HG03097 (cell line): Measurements from ENCODE around the gene PDLIM4.

Source experiments
- ATAC-seq: cut with Tn5 transposase; IDR thresholded peaks from one replicate; pipeline ENCODE4 v1.9.1; 2021; ENCODE audit not compliant: unreplicated experiment, low FRiP score

The PDLIM4 gene

DNA sequence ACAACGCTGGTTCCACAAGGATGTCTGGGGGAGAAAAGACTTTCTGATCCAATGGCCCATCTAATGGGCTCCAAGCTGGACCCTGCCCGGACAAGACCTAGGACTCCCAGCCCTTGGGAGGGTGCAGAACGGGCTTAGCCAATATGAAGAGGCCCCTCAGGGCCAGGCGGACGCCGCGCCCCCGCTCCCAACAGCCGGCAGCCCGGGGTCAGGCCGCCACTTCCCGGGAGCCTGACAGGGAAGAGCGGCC is 30.3 kb upstream of the PDLIM4 start:
- no peak for ATAC-seq

DNA sequence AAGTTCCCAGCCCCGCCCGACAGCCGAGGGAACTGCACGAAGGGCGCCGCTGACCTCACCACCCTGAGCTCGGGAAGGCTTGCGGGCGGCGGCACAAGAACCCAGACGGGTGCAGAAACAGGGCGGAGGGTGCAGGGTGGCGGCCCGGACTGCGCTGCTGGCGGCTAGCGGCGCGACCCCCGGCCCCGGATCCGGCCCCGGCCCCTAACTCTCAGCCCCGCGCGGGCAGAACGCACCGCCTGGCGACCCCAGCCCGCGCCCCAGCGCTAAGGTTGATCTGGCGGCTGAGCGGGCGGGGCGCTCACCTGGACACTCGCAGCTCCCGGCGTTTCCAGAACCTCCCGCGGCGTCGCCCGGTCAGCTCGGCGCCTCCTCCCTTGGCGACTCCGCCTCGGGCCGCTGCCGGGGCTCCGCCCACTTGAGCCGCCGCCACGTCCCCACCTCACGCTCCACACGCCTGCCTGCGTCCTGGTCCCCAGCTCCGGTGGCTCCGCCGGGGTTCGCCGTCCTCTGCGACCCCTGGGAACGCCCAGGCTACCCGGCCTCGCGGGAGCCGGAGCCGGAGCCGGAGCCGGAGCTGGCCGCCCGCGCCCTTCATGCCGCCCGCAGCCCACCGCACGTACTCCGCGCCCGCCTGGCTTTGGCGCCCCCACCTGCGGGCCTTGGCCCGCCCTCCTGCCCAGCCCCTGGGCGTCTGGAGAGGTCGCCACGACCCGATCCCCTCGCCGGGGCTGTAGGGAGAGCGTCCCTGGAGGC is 29.8 kb upstream of the PDLIM4 start, which contains the start of gene P4HA2:
Gene P4HA2, minus strand, starts transcription at position 369 of the 756 bp plus-strand sequence. CDS start 9,227 bp downstream, outside the sequence.
- ATAC-seq: peak; percentile 62

- no peak for ATAC-seq
These were observed 29.1 kb upstream of the PDLIM4 start for GRCh38 chr5:132228241-132229035.

GRCh38 chr5:132229236-132229635 is 28.3 kb upstream of the PDLIM4 start:
- no peak for ATAC-seq

DNA sequence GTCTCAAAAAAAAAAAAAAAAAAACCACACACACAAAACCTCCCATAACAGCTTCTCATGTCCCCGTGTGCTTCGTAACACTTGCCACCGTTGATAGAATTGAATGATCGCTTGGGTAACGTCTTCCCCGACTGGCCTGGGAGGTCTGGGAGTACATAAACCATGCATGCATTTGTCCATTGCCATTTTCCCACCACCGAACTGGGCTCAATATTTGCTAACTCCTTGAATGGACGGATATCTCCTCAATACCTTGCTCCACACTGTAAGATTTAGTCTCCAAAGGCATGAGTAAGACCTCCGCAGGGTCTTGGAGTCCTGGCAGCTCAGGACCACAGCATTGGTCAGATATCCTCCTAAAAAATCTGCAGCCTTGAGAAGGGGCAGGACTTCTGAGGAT is 26.6 kb upstream of the PDLIM4 start:
- ATAC-seq: no peak

GRCh38 chr5:132232465-132232864 is 25.0 kb upstream of the PDLIM4 start:
- no peak for ATAC-seq

DNA sequence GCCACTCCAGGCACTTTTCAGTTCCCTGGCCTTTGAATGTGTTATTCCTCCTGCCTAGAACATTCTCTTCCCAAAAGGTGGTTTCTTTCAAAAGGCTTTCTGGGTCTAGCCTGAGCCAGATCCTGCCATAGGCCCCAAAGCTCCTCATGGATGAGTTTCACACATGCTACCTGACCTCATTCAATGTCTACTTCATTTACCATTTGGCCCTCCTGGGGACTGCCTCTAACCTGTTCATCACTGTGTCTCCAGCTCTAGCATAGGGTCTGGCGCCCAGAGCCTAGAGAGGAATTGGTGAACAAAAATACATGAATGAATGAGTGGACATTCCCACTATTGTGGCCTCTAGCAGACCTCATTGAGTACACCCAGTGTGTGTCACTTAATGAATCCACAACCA is 24.4 kb upstream of the PDLIM4 start:
- no peak for ATAC-seq

GRCh38 chr5:132233811-132234683 is 23.4 kb upstream of the PDLIM4 start:
- ATAC-seq: no peak

DNA sequence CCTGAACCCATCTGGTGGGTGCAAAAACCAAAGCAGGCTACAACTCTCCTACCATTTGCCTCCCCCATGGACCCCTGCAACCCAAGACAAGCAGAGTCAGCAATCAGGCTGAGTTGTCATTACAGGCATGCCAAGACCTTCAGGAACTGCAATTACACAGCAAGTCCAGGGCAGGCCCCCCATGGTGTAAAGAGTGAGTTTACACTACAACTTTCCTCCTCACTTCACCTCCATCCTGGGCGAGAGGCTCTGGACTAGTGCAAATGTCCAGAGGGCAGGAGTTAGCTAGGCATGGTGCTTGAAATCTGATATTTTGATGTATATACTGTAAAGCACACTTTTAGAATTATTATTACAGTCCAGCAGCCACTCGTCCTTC is 22.8 kb upstream of the PDLIM4 start:
- ATAC-seq: no peak

- no peak for ATAC-seq
These were observed 22.2 kb upstream of the PDLIM4 start for GRCh38 chr5:132235340-132235739.

- no peak for ATAC-seq
These were observed 20.4 kb upstream of the PDLIM4 start for GRCh38 chr5:132237141-132237540.

- ATAC-seq: no peak
These were observed 19.8 kb upstream of the PDLIM4 start for GRCh38 chr5:132237670-132238069.

- ATAC-seq: no peak
These were observed 19.2 kb upstream of the PDLIM4 start for GRCh38 chr5:132238169-132238744.

DNA sequence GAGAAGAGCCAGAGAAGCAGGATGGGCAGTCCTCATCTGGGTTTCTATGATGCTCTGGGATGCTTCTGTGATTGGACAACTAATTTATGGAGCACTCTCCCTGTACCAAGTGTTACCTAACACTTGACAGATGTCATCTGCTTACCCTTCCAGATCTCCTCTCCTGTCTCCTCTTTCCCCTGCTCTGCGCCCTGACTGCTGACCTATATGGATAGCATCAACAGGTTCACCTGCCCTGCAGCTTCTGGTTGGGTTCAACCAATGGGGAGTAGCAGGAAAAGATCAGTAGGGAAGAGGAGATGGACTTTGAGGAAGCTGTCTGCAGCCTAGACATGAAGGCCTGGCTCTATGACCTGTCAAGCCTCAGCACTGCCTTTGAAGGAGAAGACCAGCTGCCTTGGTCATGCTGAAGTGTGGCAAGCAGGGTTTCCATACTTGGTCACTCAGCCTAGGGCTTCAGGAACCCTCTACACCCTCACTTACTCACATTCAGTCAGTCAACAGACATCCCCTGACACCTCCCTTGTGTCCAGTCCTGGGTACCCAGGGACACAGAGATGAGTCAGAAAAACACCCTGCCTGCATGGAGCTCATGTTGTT is 18.5 kb upstream of the PDLIM4 start:
- ATAC-seq: no peak

DNA sequence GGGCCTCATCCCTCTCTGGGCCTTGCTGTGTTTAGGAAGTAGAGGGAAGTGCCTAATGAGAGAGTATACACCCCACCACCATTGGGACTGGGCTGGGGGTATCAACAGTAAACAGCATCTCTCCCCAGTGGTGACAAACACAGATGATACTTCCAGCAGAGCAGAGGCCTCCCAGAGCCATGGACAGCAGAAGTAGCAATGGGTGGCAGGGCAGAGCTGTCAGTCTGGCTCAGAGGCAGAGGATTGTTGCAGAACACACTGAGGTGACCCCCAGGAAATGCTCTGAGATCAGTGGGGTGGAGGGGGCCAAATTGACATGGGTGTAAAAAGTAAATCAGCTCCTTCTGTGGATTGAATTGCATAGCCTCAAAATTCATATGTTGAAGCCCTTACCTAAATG is 17.7 kb upstream of the PDLIM4 start:
- ATAC-seq: no peak

- ATAC-seq: no peak
These were observed 14.0 kb upstream of the PDLIM4 start for GRCh38 chr5:132243366-132243977.

DNA sequence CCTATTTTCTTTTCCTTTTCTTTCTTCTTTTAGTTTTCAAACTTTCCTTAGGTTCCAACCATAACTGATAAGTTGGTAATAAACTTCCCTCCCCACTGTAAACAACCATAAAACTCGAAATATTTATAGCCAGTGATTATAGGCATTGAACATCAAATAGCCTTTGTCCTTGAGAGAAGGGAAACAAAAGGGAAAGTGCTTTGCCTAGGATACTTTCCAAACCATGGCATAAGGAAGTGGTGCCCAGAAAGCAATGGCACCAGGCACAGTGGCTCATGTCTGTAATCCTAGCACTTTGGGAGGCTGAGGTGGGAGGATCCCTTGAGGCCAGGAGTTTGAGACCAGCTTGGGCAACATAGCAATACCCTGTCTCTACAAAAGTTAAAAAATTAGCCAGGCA is 11.9 kb upstream of the PDLIM4 start:
- no peak for ATAC-seq

- ATAC-seq: no peak
These were observed 10.7 kb upstream of the PDLIM4 start for GRCh38 chr5:132246806-132247205.

DNA sequence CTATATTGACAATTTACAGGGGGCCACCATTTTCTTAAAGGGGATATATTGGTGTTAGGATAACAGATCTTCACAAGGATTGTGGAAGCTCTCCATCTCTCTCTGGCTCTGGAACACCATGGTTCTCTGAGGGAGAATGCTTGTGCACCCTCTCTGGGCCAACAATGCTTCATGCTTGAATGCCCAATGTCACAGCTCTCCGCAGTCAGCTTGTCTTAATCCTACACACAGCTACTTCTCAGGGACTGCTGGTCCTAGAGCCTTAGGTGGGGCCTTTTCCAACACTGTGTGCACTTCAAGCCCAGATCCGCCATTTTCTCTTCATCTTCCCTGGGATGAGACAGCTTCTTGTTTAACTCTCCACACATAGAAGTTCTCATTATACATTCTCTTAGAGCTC is 6.9 kb upstream of the PDLIM4 start:
- no peak for ATAC-seq

- ATAC-seq: no peak
These were observed 6.2 kb upstream of the PDLIM4 start for GRCh38 chr5:132251220-132251725.
